Activated T-helper 1 cell treated with anti-CD3 and anti-CD28 coated beads, Interleukin-12 subunit alpha, Interleukin-12 subunit beta, Interleukin-2, Interleukin-4 antibody, amounts not matched to agents 30 ng/mL and 10 ng/mL and 1 ng/mL, durations not matched to agents 14 hours and 24 hours and 36 hours (primary cell): Measurements from ENCODE around the gene CELA1. TPM values are rescaled to one million over a fixed set of nuclear protein-coding genes. Genes with fewer than 3 reads are reported as not detected.
"Not testable (repeated sequence)": the region's sequence is repeated elsewhere in the genome, so short reads cannot be mapped to it uniquely, and the experiment has no call there.

ENCODE experiments used
- DNase-seq: peaks from one replicate; pipeline ENCODE4 v3.0.0; 2021; ENCODE audit warnings: low spot score
- H3K27ac Mint-ChIP-seq: one replicate; pipeline ENCODE4 v1.8.0; 2021; ENCODE audit warnings: mild to moderate bottlenecking, mixed read lengths
- H3K27me3 Mint-ChIP-seq: one replicate; pipeline ENCODE4 v1.8.0; 2022; ENCODE audit warnings: mild to moderate bottlenecking, moderate library complexity, mixed read lengths; ENCODE audit not compliant: insufficient read depth
- H3K36me3 Mint-ChIP-seq: one replicate; pipeline ENCODE4 v1.8.0; 2021; ENCODE audit warnings: low read depth, mixed read lengths
- H3K4me1 Mint-ChIP-seq: one replicate; pipeline ENCODE4 v1.8.0; 2021; ENCODE audit warnings: low read depth, mixed read lengths
- H3K4me3 Mint-ChIP-seq: one replicate; pipeline ENCODE4 v1.8.0; 2021; ENCODE audit warnings: mild to moderate bottlenecking, moderate library complexity, mixed read lengths
- H3K9me3 Mint-ChIP-seq: one replicate; pipeline ENCODE4 v1.8.0; 2021; ENCODE audit warnings: mixed read lengths
- intact Hi-C: fragments of 100-400 bp; cut with micrococcal nuclease; formaldehyde crosslinking; loops from one replicate; pipeline ENCODE4 v1.15.1; 2024
- total RNA-seq: library from RNA; stranded (reverse); gene quantifications from 2 replicates; pipeline ENCODE4 v1.2.3, GENCODE V29; 2022

Gene CELA1
- total RNA-seq, 1 donor from 2014 or later = not detected

GRCh38 chr12:51351913-51352532, 5.5 kb upstream of the CELA1 start:
- no peaks in the 10 kb centered on the region for H3K27me3 Mint-ChIP-seq
- H3K9me3 Mint-ChIP-seq = no peaks in the 10 kb centered on the region
- H3K27ac Mint-ChIP-seq = no peak overlapping the region
- intact Hi-C loops = no loop called here
- H3K4me3 Mint-ChIP-seq = no peak overlapping the region
- peak; percentile 25 for DNase-seq
- H3K4me1 Mint-ChIP-seq = peaks cover 10% of the 10 kb centered on the region
- peaks cover under 1% of the 10 kb centered on the region for H3K36me3 Mint-ChIP-seq

GRCh38 chr12:51349026-51349425, 2.5 kb upstream of the CELA1 start:
- Mint-ChIP-seq H3K27me3 (peaks cover 1% of the 10 kb centered on the region), H3K4me3 (no peak overlapping the region), H3K4me1 (peaks cover 8% of the 10 kb centered on the region), H3K36me3 (no peaks in the 10 kb centered on the region), H3K9me3 (no peaks in the 10 kb centered on the region), H3K27ac (no peak overlapping the region)
- no peak for DNase-seq
- intact Hi-C loops = no loop called here

- DNase-seq = no peak
- Mint-ChIP-seq H3K27ac (no peak overlapping the region), H3K4me3 (no peak overlapping the region), H3K9me3 (no peaks in the 10 kb centered on the region), H3K27me3 (peaks cover 1% of the 10 kb centered on the region), H3K36me3 (no peaks in the 10 kb centered on the region), H3K4me1 (peaks cover 8% of the 10 kb centered on the region)
- intact Hi-C loops = no loop called here
Observed at GRCh38 chr12:51348116-51348515, 1.6 kb upstream of the CELA1 start.

- Mint-ChIP-seq H3K27ac (no peak overlapping the region), H3K36me3 (no peaks in the 10 kb centered on the region), H3K4me1 (peaks cover 12% of the 10 kb centered on the region), H3K27me3 (peaks cover 1% of the 10 kb centered on the region), H3K4me3 (no peak overlapping the region), H3K9me3 (no peaks in the 10 kb centered on the region)
- intact Hi-C loops = no loop called here
- DNase-seq = no peak
Observed at GRCh38 chr12:51345681-51346080, 798 bp downstream of the CELA1 start.

GRCh38 chr12:51343201-51343600, 3.3 kb downstream of the CELA1 start:
- intact Hi-C loops = loop anchor here (5.0 kb wide), 2 partner anchors 41 to 171 kb away; partner anchors contain the start of gene TFCP2
- H3K9me3 Mint-ChIP-seq = no peaks in the 10 kb centered on the region

GRCh38 chr12:51342416-51342815, 4.1 kb downstream of the CELA1 start:
- Mint-ChIP-seq H3K36me3 (no peaks in the 10 kb centered on the region), H3K27me3 (peaks cover 6% of the 10 kb centered on the region), H3K9me3 (no peaks in the 10 kb centered on the region), H3K4me1 (peaks cover 12% of the 10 kb centered on the region), H3K27ac (no peak overlapping the region), H3K4me3 (no peak overlapping the region)
- DNase-seq = no peak
- intact Hi-C loops = loop anchor here (5.0 kb wide), 2 partner anchors 40 to 170 kb away; partner anchors contain the start of gene TFCP2

More at GRCh38 chr12:51343201-51343600, 3.3 kb downstream of the CELA1 start:
- no peak overlapping the region for H3K27ac Mint-ChIP-seq
- peaks cover 6% of the 10 kb centered on the region for H3K27me3 Mint-ChIP-seq
- H3K4me1 Mint-ChIP-seq = peaks cover 12% of the 10 kb centered on the region
- DNase-seq = no peak
- no peak overlapping the region for H3K4me3 Mint-ChIP-seq
- no peaks in the 10 kb centered on the region for H3K36me3 Mint-ChIP-seq

- no peak overlapping the region for H3K4me3 Mint-ChIP-seq
- intact Hi-C loops = loop anchor here (1.0 to 5.0 kb wide), 9 partner anchors 19 to 576 kb away; partner anchors contain the start of genes CSRNP2 and TFCP2
- peaks cover 12% of the 10 kb centered on the region for H3K4me1 Mint-ChIP-seq
- H3K9me3 Mint-ChIP-seq = no peaks in the 10 kb centered on the region
- H3K27ac Mint-ChIP-seq = no peak overlapping the region
- peaks cover 6% of the 10 kb centered on the region for H3K27me3 Mint-ChIP-seq
- DNase-seq = peak; percentile 63
- H3K36me3 Mint-ChIP-seq = no peaks in the 10 kb centered on the region
Observed at GRCh38 chr12:51341251-51342007, 5.0 kb downstream of the CELA1 start.

- Mint-ChIP-seq H3K4me3 (no peak overlapping the region), H3K4me1 (peaks cover 12% of the 10 kb centered on the region), H3K27ac (no peak overlapping the region), H3K27me3 (peaks cover 7% of the 10 kb centered on the region), H3K36me3 (no peaks in the 10 kb centered on the region), H3K9me3 (no peaks in the 10 kb centered on the region)
- no peak for DNase-seq
- intact Hi-C loops = loop anchor here (5.0 kb wide), 2 partner anchors 37 to 167 kb away; partner anchors contain the start of gene TFCP2
Observed at GRCh38 chr12:51339750-51340149, 6.7 kb downstream of the CELA1 start.

- not testable (repeated sequence) for H3K27me3 Mint-ChIP-seq, H3K27ac Mint-ChIP-seq
- H3K4me1 Mint-ChIP-seq = peaks cover 12% of the 10 kb centered on the region
Observed at GRCh38 chr12:51337336-51337735, 9.1 kb downstream of the CELA1 start.

GRCh38 chr12:51335931-51336330, 10.5 kb downstream of the CELA1 start:
- intact Hi-C loops = no loop called here

More at GRCh38 chr12:51337336-51337735, 9.1 kb downstream of the CELA1 start:
- H3K9me3 Mint-ChIP-seq, H3K4me3 Mint-ChIP-seq, intact Hi-C loops, DNase-seq, H3K36me3 Mint-ChIP-seq: not testable (repeated sequence)

GRCh38 chr12:51334764-51335163, 11.7 kb downstream of the CELA1 start:
- Mint-ChIP-seq H3K9me3 (no peaks in the 10 kb centered on the region), H3K36me3 (no peaks in the 10 kb centered on the region), H3K27me3 (peaks cover 5% of the 10 kb centered on the region), H3K27ac (no peak overlapping the region), H3K4me1 (peaks cover 13% of the 10 kb centered on the region), H3K4me3 (no peak overlapping the region)
- intact Hi-C loops = no loop called here
- no peak for DNase-seq

More at GRCh38 chr12:51335931-51336330, 10.5 kb downstream of the CELA1 start:
- H3K4me3 Mint-ChIP-seq = no peak overlapping the region
- H3K27me3 Mint-ChIP-seq = peaks cover 7% of the 10 kb centered on the region
- peaks cover 7% of the 10 kb centered on the region for H3K4me1 Mint-ChIP-seq
- DNase-seq = no peak
- H3K27ac Mint-ChIP-seq = no peak overlapping the region
- no peaks in the 10 kb centered on the region for H3K9me3 Mint-ChIP-seq
- no peaks in the 10 kb centered on the region for H3K36me3 Mint-ChIP-seq

GRCh38 chr12:51333536-51333935, 12.9 kb downstream of the CELA1 start:
- no peaks in the 10 kb centered on the region for H3K36me3 Mint-ChIP-seq
- intact Hi-C loops = no loop called here
- H3K4me3 Mint-ChIP-seq = no peak overlapping the region
- H3K9me3 Mint-ChIP-seq = no peaks in the 10 kb centered on the region
- no peak overlapping the region for H3K27ac Mint-ChIP-seq
- no peak for DNase-seq
- peaks cover 23% of the 10 kb centered on the region for H3K4me1 Mint-ChIP-seq
- H3K27me3 Mint-ChIP-seq = peaks cover 3% of the 10 kb centered on the region

- peaks cover 53% of the 10 kb centered on the region for H3K4me1 Mint-ChIP-seq
- H3K4me3 Mint-ChIP-seq = peak overlapping the region; percentile 19
- H3K27me3 Mint-ChIP-seq = peaks cover 2% of the 10 kb centered on the region
- no peaks in the 10 kb centered on the region for H3K36me3 Mint-ChIP-seq
- no peaks in the 10 kb centered on the region for H3K9me3 Mint-ChIP-seq
- intact Hi-C loops = loop anchor here (1.0 kb wide), 1 partner anchor 8 kb away; no protein-coding TSS in a partner anchor
- no peak for DNase-seq
- H3K27ac Mint-ChIP-seq = peak overlapping the region; percentile 30
Observed at GRCh38 chr12:51330186-51330585, 16.3 kb downstream of the CELA1 start.
